GM21825 (cell line): ENCODE measurements around the gene ANO9.
"Not testable (repeated sequence)": the region's sequence is repeated elsewhere in the genome, so short reads cannot be mapped to it uniquely, and the experiment has no call there.

ENCODE experiments used
- ATAC-seq: cut with Tn5 transposase; IDR thresholded peaks from one replicate; pipeline ENCODE4 v1.9.1; 2021; ENCODE audit warnings: mild to moderate bottlenecking, moderate library complexity; ENCODE audit not compliant: unreplicated experiment

Gene ANO9

GRCh38 chr11:437228-437870, 4.5 kb downstream of the ANO9 start:
- no peak for ATAC-seq

- ATAC-seq: not testable (repeated sequence)
Observed at GRCh38 chr11:434999-435740, 6.6 kb downstream of the ANO9 start.

GRCh38 chr11:434496-434895, 7.3 kb downstream of the ANO9 start:
- no peak for ATAC-seq

GRCh38 chr11:433641-434040, 8.2 kb downstream of the ANO9 start:
- no peak for ATAC-seq

DNA sequence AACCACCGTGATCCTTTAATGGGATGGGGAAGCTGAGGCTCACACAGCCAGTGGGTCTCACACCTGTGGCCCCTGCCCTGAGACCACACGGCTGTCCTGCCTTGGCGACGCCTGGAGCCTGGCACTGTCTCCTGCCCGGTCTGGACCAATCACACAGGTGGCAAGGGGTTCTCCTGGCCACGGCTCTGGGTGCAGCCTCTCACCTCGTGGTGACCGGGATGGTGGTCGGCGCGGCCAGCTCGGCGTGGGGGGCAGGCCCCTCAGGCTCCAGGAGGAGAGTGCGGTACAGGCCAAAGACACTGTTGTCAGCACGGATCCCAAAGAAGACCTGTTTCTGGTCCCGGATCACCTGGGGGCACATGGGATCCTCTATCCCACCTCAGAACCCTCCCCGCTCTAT, 8.7 kb downstream of the ANO9 start:
- ATAC-seq: no peak

- no peak for ATAC-seq
Observed at GRCh38 chr11:432501-433100, 9.2 kb downstream of the ANO9 start.

DNA sequence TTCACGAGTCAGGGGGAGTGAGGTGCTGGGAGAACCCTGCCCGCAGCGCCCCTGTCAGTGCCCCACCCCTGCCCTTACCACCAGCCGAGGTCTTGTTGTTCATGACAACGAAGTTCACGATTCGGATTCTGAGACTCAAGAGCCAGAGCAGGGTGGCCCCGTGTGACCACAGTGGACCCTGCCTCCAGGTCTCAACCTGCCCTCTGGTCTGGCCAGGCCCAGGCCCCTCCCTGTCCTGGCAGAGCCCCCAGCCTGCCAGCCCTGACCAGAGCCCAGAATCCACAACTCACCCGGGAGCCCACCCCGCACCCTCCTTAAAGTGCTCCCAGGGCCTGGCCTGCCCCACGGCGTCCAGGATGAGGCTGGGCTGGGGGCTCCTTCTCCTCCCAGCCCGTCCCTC, 9.9 kb downstream of the ANO9 start:
- no peak for ATAC-seq

- no peak for ATAC-seq
Observed at GRCh38 chr11:429931-430456, 11.8 kb downstream of the ANO9 start.

GRCh38 chr11:429391-429790, 12.4 kb downstream of the ANO9 start:
- ATAC-seq: no peak

DNA sequence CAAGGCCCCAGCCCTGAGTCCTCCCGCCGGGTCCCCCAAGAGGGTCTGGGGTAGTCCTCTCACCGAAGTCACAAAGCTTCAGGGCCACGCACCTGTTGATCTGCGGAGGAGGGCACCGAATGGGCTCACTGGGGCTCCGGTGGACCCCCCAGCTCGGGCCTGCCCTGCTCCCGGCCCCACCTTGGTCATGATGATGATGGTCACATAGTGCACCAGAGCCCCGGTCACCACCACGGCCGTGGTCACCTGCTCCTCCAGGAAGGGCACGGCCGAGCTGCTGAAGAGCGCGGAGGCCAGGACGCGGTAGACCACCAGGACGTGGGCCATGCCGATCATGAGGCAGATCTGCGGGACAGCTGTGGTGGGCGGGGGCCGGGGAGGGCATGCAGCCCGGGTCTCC, 13.5 kb downstream of the ANO9 start:
- no peak for ATAC-seq

GRCh38 chr11:426851-427250, 15.0 kb downstream of the ANO9 start:
- no peak for ATAC-seq

DNA sequence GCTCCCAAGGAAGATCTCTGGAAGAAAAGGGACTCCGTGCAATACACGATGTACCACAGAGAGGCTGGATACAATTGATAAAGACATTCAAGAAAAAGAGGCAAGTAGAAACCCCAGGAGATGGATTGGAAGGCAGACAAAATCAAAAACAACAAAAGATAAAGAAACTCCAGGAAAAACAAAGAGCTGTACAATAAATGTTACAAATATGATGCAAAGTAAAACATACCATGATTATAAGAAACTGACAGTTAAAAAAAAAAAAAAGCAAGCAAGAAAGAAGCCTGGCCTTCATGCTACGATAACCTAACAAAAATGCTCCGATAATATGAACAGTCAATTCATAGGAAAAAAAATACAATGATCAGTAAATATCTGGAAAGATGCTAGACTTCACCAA, 16.5 kb downstream of the ANO9 start:
- ATAC-seq: no peak

GRCh38 chr11:424766-425165, 17.0 kb downstream of the ANO9 start:
- ATAC-seq: not testable (repeated sequence)

- ATAC-seq: no peak
Observed at GRCh38 chr11:424232-424631, 17.6 kb downstream of the ANO9 start.

DNA sequence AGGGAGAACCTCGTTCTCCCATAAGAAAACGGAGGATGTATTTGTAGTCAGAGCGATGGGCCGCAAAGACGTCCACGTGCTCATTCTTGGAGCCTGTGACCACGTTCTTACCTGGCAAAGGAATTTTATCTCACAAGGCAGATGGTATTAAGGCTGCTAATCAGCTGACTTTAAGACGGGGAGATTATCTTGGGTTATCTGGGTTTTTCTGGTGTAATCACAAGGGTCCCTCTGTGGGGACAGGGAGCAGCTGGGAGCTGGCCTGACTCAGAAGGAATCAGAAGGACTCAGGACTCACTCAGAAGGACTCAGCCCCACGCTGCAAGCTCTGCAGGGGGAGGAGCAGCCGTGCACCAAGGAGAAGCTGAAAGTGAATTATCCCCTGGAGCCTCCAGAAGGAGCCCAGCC, 19.6 kb downstream of the ANO9 start:
- no peak for ATAC-seq

- no peak for ATAC-seq
Observed at GRCh38 chr11:420911-421321, 20.9 kb downstream of the ANO9 start.

DNA sequence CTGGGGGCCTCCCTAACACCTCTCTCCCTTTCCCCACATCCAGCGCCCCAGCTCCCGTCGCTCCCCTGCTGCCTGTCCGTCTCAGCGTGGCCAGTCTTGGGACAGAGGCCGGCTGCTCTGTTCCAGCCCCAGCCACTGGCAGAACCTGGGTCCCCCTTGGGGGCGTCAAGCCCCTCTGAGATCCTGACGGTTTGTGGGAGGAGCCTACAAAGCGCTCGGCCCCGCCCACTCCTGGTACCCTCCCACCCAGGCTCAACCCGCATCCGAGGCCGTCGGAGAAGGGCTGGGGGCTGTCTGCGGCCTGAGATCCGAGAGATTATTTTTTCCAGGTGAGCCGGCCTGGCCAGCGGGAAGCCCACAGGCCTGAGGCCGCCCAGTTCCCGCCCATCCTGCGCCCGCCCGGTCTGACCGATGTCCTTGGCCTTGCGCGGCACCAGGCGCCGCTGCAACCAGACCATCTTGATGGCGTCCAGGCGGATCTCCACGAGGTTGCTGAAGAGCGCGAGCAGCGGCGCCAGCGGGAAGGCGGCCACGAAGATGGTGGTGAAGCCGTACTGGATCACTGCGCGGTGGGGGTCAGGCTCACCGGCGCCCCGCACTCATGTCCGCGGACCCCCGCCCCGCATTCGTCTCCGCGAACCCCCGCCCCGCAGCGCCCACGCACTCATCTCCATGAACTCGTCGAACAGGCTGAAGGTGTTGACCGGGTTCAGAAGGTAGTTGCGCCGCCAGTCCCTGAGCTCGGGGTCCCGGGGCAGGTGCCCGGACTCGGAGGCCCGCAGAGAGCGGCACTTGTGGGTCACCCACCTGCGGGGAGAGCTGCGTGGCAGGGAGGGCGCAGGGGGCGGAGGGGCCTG, 21.5 kb downstream of the ANO9 start:
- no peak for ATAC-seq

GRCh38 chr11:419248-420005, 22.4 kb downstream of the ANO9 start:
- no peak for ATAC-seq

DNA sequence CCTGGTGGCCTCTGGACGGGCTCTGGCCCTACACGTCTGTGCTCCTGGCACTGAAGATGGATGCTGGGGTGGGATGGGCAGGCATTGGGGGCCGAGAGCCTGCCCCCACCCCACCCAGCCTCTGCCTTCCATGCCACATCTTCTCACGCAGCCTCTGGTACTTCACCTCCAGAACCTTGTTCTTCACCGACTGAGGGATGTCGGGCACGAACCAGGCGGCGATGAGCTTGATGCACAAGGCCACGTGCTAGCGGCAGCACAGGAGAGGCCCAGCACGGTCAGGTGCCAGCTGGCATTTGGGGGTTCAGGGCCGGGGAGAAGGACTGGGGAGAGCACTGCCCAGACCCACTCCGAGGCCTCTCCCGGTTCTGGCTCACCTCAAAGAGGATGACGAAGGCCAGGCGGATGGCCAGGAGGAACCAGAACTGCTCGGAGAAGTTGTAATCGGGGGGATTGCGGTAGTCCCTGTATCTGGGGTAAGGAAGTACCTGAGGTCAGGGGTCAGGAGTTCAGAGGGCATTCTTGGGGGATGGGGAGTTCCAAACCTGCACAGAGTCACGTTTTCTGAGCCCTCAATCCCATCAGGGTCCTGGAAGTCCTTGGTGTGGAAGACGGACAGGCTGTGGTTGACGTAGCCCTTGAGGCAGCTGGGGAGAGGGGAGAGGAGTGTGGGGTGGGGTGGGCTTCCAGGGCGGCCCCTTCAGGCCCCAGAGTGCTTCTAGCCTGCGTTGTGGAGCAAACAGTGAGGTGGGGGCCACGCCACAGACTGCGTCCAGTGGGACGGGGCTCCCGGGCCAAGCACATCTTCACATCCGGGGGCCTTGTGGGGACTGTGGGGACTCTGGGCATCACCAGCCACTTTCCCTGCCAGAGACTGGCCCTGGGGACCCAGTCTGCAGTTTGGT, 23.2 kb downstream of the ANO9 start:
- no peak for ATAC-seq
